ENCODE results near the gene KCNA2. TPM values are rescaled to one million over a fixed set of nuclear protein-coding genes. Genes with fewer than 3 reads are reported as not detected.

Gene KCNA2
- total RNA-seq, 2 donors from 2014 or later: 2.0 to 3.1 TPM

- Histone ChIP-seq H3K27ac (no peak overlapping the region), H3K4me1 (ENCODE audit: control insufficient read depth in 1 of 2, low read depth in 2 of 2) (peaks cover 17 to 29% of the 10 kb centered on the region in 2 donors), H3K36me3 (no peaks in the 10 kb centered on the region), H3K27me3 (replicated peaks; ENCODE audit: insufficient read depth) (no peaks in the 10 kb centered on the region), H3K9me3 (no peaks in the 10 kb centered on the region), H3K4me3 (no peak overlapping the region)
- ATAC-seq (ENCODE audit: insufficient number of reproducible peaks, low FRiP score, low read depth) (no peak), DNase-seq (ENCODE audit: low spot score) (no peak)
- TF ChIP-seq CTCF (IDR thresholded peaks at IDR 0.05): no peak
Measured at GRCh38 chr1:110638058-110638457, 31.9 kb upstream of the KCNA2 start.

- no peak for ATAC-seq (ENCODE audit: insufficient number of reproducible peaks, low FRiP score, low read depth)
Measured at GRCh38 chr1:110637475-110637874, 31.3 kb upstream of the KCNA2 start.

GRCh38 chr1:110636149-110636935 lies 30.2 kb upstream of the KCNA2 start:
- no peaks in the 10 kb centered on the region for H3K36me3 ChIP-seq
- ATAC-seq (ENCODE audit: insufficient number of reproducible peaks, low FRiP score, low read depth) (no peak), DNase-seq (ENCODE audit: low spot score) (no peak)
- TF ChIP-seq CTCF (IDR thresholded peaks at IDR 0.05): no peak
- no peaks in the 10 kb centered on the region for H3K27me3 ChIP-seq (replicated peaks; ENCODE audit: insufficient read depth)
- H3K27ac ChIP-seq: no peak overlapping the region
- H3K4me1 ChIP-seq (ENCODE audit: control insufficient read depth in 1 of 2, low read depth in 2 of 2): peaks cover 17 to 29% of the 10 kb centered on the region in 2 donors
- H3K4me3 ChIP-seq: no peak overlapping the region
- H3K9me3 ChIP-seq: no peaks in the 10 kb centered on the region

More at GRCh38 chr1:110637475-110637874, 31.3 kb upstream of the KCNA2 start:
- no peaks in the 10 kb centered on the region for H3K36me3 ChIP-seq
- peaks cover 17 to 29% of the 10 kb centered on the region in 2 donors for H3K4me1 ChIP-seq (ENCODE audit: control insufficient read depth in 1 of 2, low read depth in 2 of 2)
- no peak for DNase-seq (ENCODE audit: low spot score)
- H3K4me3 ChIP-seq: no peak overlapping the region
- no peak overlapping the region for H3K27ac ChIP-seq
- no peak for TF ChIP-seq CTCF (IDR thresholded peaks at IDR 0.05)
- H3K9me3 ChIP-seq: no peaks in the 10 kb centered on the region
- H3K27me3 ChIP-seq (replicated peaks; ENCODE audit: insufficient read depth): no peaks in the 10 kb centered on the region

GRCh38 chr1:110635434-110635833 lies 29.3 kb upstream of the KCNA2 start:
- Histone ChIP-seq H3K36me3 (no peaks in the 10 kb centered on the region), H3K9me3 (no peaks in the 10 kb centered on the region), H3K27me3 (replicated peaks; ENCODE audit: insufficient read depth) (no peaks in the 10 kb centered on the region), H3K4me3 (no peak overlapping the region), H3K4me1 (ENCODE audit: control insufficient read depth in 1 of 2, low read depth in 2 of 2) (peaks cover 17 to 28% of the 10 kb centered on the region in 2 donors), H3K27ac (no peak overlapping the region)
- DNase-seq (ENCODE audit: low spot score) (no peak), ATAC-seq (ENCODE audit: insufficient number of reproducible peaks, low FRiP score, low read depth) (no peak)
- TF ChIP-seq CTCF (IDR thresholded peaks at IDR 0.05): no peak

GRCh38 chr1:110634455-110635311 lies 28.5 kb upstream of the KCNA2 start:
- Histone ChIP-seq H3K27ac (peak overlapping the region in 1 of 2 donors; percentile 18), H3K9me3 (no peaks in the 10 kb centered on the region), H3K4me3 (no peak overlapping the region), H3K36me3 (no peaks in the 10 kb centered on the region), H3K4me1 (ENCODE audit: control insufficient read depth in 1 of 2, low read depth in 2 of 2) (peaks cover 11 to 20% of the 10 kb centered on the region in 2 donors), H3K27me3 (replicated peaks; ENCODE audit: insufficient read depth) (no peaks in the 10 kb centered on the region)
- TF ChIP-seq CTCF (IDR thresholded peaks at IDR 0.05): no peak
- ATAC-seq (ENCODE audit: insufficient number of reproducible peaks, low FRiP score, low read depth): peak; percentile 92
- DNase-seq (ENCODE audit: low spot score): peak; percentile 25

All from thoracic aorta (tissue), 2 donors.